ENCODE results near the gene TSPAN9.
"Not testable (repeated sequence)": the region's sequence is repeated elsewhere in the genome, so short reads cannot be mapped to it uniquely, and the experiment has no call there.

The TSPAN9 gene

GRCh38 chr12:3045494-3045893 is 31.7 kb upstream of the TSPAN9 start:
- DNase-seq: no peak

GRCh38 chr12:3045989-3046388 is 31.2 kb upstream of the TSPAN9 start:
- no peak for DNase-seq

GRCh38 chr12:3046441-3047200 is 30.6 kb upstream of the TSPAN9 start:
- DNase-seq: no peak

DNA sequence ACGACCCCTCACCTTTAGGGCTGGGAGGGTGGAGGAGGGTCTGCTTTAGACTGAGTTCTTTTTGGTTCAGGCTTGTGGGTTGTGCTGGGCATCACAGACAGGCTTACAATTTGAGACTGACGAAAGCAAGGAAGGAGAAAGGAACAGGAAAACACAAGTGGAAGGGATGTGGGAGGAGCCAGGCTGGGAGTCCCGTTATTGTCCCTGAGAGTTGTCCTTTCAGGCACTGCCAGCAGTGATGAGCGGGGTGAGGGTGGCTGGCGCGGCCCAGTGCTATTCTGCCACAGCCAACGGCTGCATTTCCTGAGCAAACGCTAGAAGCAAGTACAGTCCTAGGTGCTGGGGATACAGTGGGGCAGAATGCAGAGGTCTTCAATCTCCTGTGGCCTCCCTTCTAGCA is 29.2 kb upstream of the TSPAN9 start:
- no peak for DNase-seq

DNA sequence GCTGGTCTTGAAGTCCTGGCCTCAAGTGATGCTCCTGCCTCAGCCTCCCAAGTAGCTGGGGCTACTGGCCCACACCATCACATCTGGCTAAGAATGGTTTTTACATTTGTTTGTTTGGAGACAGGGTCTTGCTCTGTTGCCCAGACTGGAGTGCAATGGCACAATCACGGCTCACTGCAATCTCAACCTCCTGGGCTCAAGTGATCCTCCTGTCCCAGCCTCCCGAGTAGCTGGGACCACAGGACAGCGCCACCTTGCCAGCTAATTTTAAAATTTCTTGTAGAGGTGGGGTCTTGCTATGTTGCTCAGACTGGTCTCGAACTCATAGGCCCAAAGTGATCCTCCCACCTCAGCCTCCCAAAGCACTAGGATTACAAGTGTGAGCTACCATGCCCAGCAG is 28.6 kb upstream of the TSPAN9 start:
- DNase-seq: no peak

DNA sequence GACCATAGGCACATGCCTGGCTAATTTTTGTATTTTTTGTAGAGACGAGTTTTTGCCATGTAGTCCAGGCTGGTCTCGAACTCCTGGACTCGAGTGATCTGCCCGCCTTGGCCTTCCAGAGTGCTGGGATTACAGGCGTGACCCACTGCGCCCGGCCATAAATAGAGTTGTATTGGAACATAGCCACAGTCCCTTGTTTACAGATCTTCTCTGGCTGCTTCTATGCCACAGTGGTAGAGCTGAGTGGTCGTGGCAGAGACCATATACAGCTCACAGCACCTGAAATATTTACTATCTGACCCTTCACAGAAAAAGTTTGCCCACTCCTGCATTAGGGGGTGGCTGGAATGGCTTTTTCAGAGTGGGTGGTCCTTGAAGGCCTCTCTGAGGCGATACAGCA is 28.0 kb upstream of the TSPAN9 start:
- DNase-seq: no peak

- no peak for DNase-seq
Observed at GRCh38 chr12:3049611-3050249, 27.4 kb upstream of the TSPAN9 start.

DNA sequence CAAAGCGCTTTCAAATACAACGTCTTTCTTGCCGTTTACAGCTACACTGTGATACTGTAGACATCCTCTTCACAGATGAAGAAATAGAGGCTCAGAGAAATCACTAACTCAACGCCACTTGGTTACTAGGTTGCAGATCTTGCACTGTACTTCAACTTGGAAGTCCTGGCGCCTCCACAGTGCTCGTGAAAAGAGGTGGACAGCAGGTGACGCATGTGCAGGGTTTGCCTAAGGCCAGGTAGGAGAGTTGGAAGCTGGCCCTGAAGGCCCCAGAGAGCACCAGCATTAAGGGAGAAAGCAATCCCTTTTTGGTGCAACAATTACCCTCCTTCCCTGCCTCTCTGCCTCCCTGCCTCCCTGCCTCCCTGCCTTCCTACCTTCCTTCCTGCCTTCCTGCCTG is 22.8 kb upstream of the TSPAN9 start:
- DNase-seq: no peak

DNA sequence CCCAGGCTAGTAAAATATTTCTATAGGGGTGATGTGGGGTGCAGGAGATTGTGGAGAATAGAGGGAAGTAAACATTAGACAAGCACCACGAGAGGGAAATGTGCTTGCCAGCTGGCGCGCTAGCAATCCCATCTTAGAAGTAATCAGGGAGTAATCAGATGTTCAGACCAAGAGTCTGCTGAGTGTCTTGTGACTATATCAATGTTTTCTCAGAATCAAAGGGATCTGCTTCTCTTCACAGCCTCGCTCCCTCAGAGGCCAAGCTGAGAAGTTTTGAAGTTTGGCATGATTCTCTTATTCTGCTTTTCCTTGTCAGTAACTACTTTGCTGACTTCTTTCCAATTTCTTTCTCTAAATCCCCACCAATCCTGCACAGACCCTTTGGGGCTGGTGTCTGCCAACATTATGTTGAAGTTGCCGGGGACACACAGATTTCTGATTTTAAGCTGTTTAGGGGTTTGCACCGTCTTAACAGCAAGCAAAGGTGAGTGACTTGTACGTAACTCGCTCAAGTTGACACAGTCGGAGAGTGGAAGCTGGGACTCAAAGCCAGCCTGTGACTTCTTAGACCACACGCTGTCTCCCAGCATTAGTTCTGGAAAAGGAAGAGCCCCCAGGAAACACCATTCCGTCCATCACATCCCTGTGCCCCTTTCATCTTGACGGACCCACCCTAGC is 22.0 kb upstream of the TSPAN9 start:
- no peak for DNase-seq

GRCh38 chr12:3055704-3056467 is 21.3 kb upstream of the TSPAN9 start:
- no peak for DNase-seq

GRCh38 chr12:3061059-3061458 is 16.1 kb upstream of the TSPAN9 start:
- DNase-seq: no peak

DNA sequence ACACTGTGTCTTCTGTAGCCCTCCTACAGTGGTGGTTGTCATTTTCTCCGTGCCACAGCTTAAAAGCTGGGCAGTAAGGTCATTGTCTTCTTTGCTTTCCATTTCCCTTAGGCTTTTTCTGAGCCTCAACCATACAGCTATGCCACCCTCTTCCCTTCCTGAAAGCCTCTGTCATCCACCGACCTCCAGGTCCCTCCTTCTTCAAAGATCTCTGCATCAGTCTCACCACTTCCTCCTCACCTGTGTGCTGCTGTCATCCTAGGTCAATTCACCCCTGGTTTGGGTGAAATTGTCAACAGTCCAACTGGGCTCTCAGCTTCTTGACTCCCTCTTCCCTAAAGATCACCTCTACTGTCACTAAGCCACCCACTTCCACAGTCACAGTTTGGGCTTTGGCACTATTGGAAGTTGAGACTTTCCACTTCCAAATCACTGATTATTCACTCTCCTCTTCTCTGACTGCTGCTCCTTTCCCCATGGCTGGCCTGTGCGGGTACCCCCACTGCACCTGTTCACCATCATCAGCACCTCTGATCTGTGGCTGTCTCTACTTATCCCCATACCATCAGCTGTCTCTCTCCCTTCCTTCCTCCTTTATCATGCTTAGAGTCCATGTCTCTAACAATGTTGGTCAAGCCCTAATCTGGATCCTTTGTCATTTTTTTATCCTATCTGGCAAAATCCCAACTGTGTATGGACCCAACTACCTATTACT is 15.5 kb upstream of the TSPAN9 start:
- no peak for DNase-seq

GRCh38 chr12:3065300-3065699 is 11.9 kb upstream of the TSPAN9 start:
- DNase-seq: no peak

DNA sequence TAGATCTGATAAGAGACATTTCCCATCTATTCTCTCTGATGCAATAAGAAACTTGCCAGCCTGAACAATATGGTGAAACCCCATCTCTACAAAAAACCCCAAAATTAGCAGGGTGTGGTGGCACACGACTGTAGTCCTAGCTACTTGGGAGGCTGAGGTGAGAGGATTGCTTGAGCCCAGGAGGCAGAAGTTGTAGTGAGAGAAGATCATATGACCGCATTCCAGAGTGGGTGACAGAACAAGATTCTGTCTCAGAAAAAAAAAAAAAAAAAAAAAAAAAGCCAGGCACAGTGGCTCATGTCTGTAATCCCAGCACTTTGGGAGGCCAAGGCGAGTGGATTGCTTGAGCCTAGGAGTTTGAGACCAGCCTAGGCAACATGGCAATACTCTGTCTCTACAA is 11.3 kb upstream of the TSPAN9 start:
- DNase-seq: not testable (repeated sequence)

DNA sequence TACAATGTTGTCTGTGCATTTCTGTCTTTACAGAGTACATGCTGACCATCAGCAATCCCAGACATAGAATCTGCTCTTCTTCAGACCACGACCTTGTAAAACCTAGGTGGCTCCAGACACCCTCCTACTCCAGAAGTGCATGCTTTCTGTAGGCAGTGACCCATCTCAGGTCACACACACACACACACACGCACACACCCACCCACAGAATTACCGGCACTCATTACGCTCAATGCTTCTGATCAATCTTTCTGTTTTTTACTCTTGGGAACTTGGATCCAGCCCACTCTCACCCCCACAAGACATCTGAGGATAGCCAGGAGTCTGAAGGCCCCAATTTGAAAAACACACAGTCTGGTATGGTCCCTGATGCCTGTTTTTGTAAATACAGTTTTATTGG is 7.5 kb upstream of the TSPAN9 start:
- no peak for DNase-seq

DNA sequence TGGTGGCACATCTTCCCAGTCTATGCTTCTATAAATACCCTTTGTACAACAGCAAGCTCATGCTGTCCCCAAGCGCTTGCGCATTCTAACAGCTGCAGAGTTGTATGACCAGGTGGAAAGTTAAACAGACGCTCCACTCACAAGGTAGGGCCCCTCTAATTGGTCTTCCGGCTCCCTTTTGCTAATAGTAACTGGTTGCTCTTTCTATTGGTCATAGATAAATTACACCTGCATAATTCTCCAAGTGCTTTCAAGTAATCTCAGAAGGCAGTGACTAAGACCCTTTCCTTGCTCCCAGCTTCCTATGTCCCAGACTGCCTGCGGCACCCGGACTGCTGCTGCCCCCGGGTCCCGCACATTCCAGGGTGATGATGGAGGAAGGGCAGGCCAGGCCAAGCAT is 6.1 kb upstream of the TSPAN9 start:
- DNase-seq: no peak

- no peak for DNase-seq
Observed at GRCh38 chr12:3071710-3072109, 5.5 kb upstream of the TSPAN9 start.

DNA sequence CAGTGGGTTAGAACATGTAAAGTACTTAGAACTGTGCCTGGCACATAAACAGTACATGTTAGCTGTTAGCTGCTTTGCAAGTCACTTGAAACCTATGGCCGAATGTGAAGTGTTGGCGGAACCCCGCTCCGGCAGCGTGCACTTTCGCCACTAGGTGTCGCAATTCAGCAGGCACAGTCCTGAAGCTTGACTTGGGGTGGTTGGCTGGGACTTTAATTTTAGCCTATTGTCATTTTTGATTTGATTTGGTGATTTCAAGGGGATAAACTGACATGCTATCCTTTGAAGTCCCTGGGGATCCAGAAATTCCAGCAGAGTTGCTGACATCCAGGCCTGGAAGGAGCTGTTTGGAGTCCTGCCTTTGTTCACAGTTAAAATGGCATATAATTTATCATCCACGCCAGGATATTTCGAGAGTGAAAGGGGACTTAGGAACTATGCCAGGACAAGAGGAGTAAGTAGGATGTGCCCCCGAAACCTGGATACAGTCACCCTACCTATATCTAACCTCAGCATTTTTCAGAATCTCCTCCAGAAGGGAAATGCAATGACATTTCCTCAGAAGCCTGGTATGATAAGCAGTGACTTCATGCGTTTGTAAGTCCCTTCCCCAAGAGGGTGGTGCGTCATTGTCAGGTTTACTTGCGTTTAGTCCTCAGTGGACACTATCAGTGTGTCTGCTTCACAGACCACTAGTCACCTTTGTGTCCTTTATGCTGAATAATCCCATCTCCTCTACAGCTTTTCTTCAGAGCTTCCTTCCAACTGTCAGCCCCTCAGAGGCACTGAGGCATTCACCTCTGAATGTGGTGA is 3.5 kb upstream of the TSPAN9 start:
- DNase-seq: peak; percentile 85

DNA sequence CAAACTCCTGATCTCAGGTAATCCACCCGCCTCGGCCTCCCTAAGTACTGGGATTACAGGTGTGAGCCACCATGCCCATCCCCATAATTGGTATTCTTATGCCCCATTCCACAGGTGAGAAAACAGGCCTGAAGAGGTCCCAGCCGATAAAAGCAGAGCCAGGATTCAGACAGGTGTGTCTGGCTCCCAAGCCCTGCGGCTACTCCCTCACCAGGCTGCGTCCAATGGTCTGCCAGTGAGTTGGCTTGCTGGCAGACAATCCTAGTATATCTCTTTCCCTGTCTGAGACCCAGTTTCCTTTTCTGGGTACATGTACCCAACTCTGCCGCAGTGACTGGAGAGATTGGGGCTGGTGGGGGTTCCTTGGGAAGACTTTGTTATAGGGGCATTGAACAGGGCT is 1.9 kb upstream of the TSPAN9 start:
- no peak for DNase-seq

GRCh38 chr12:3077572-3078081 is 448 bp downstream of the TSPAN9 start:
- DNase-seq: no peak

DNA sequence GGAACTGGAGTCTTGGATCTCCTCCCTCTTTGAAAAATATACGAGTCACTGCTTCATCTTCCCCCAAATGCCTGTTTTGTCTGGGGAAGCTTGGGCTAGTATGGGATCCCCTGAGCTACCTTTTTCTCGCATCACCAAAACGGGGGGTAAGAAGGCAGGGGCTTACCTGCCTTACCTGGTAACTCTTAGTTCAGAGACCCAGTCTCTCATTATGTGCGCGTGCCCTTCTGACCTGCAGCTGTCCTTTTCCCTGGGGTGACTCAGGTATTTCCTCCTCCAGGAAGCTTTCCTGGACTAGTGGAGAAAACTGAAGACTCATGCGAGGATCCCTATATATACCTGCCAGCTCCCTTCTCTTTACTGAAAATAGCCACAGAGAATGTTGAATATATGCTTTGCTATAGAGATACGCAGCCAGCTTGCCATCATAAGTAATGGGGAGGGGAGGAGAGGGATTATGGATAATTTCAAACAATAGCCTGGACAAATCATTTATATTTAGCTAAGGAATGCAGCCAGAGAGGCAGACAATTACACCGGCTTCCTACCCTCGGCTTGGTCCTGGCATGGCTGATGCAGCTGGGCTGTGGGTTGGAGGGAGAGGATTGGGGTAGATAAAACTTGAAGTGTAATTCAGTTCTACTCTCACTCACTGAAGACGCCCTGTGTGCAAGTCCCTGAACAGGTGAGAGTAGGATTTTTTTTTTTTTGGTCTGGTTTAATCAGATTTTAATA is 1.1 kb downstream of the TSPAN9 start:
- no peak for DNase-seq
